H1 (cell line): ENCODE results near the gene DDX19B. TPM values are rescaled to one million over a fixed set of nuclear protein-coding genes. Genes with fewer than 3 reads are reported as not detected.

ENCODE experiments used
- CTCF ChIA-PET: fragments of 300-600 bp; sonication (Branson Sonifier 250); formaldehyde crosslinking; loops from one replicate; lab custom pipeline; 2021; ENCODE audit not compliant: partially characterized antibody; lab: Charles Lee
- POLR2A ChIA-PET: fragments of 300-600 bp; sonication (Branson Sonifier 250); formaldehyde crosslinking; loops from one replicate; lab custom pipeline; 2021; ENCODE audit warnings: inconsistent platforms; ENCODE audit not compliant: partially characterized antibody; lab: Charles Lee
- DNase-seq, 2 experiments: peaks; one replicate each; pipeline versions ENCODE4 v3.0.0 to v3.0.0-alpha.2; 2010 to 2022; ENCODE audit warnings: low spot score in 2 of 2, low read depth in 1 of 2, mixed read lengths in 1 of 2
- FAIRE-seq: peaks from 2 replicates; lab custom pipeline; 2011; peaks lifted over from hg19 to GRCh38; lab: Jason Lieb, UNC
- H2AFZ ChIP-seq: 2 replicates; pipeline ENCODE4 v1.8.1; 2012; ENCODE audit warnings: low read length, inconsistent platforms
- H2AK5ac ChIP-seq: 2 replicates; pipeline ENCODE4 v1.6.1; 2013; ENCODE audit warnings: low read depth, low read length
- H2BK120ac ChIP-seq: replicated peaks from 2 replicates; pipeline ENCODE3; 2013; ENCODE audit warnings: low read depth, low read length, inconsistent platforms
- H2BK12ac ChIP-seq: 2 replicates; pipeline ENCODE4 v1.6.1; 2013; ENCODE audit warnings: low read depth, low read length
- H2BK15ac ChIP-seq: 2 replicates; pipeline ENCODE4 v1.6.1; 2013; ENCODE audit warnings: low read length
- H2BK20ac ChIP-seq: 2 replicates; pipeline ENCODE4 v1.6.1; 2013; ENCODE audit warnings: low read length
- H2BK5ac ChIP-seq: 2 replicates; pipeline ENCODE4 v1.6.1; 2013; ENCODE audit warnings: low read depth, low read length
- H3K14ac ChIP-seq: 2 replicates; pipeline ENCODE4 v1.6.1; 2013; ENCODE audit warnings: inconsistent platforms; ENCODE audit not compliant: insufficient read length
- H3K18ac ChIP-seq: 2 replicates; pipeline ENCODE4 v1.6.1; 2013; ENCODE audit warnings: low read length; ENCODE audit errors: extremely low read depth
- H3K23ac ChIP-seq: 2 replicates; pipeline ENCODE4 v1.6.1; 2013; ENCODE audit warnings: inconsistent platforms; ENCODE audit not compliant: insufficient read length
- H3K23me2 ChIP-seq: 2 replicates; pipeline ENCODE4 v1.6.1; 2013; ENCODE audit warnings: low read depth, low read length
- H3K27ac ChIP-seq: 2 replicates; pipeline ENCODE4 v1.6.1; 2011; ENCODE audit warnings: low read depth, low read length, inconsistent platforms
- H3K27me3 ChIP-seq, 4 experiments: replicated peaks in 1 of 4; 1 replicate in 1 of 4; 2 replicates in 3 of 4; pipeline versions ENCODE4 v1.6.1 to v1.8.1; 2011 to 2013; ENCODE audit warnings: low read length in 3 of 4, mild to moderate bottlenecking in 3 of 4, inconsistent platforms in 2 of 4, mixed read lengths in 2 of 4, moderate library complexity in 1 of 4; ENCODE audit not compliant: control insufficient read depth in 3 of 4, insufficient read depth in 3 of 4; ENCODE audit errors: extremely low read depth in 1 of 4
- H3K36me3 ChIP-seq, 4 experiments: 2 replicates each; pipeline versions ENCODE4 v1.6.1 to v1.8.1; 2011 to 2013; ENCODE audit warnings: mild to moderate bottlenecking in 4 of 4, low read length in 3 of 4, moderate library complexity in 2 of 4, control low read depth in 1 of 4, inconsistent platforms in 1 of 4; ENCODE audit not compliant: insufficient read depth in 4 of 4, control insufficient read depth in 2 of 4
- H3K4ac ChIP-seq: replicated peaks from 2 replicates; pipeline ENCODE3; 2013; ENCODE audit warnings: low read length, low read depth, mixed read lengths, inconsistent platforms; ENCODE audit not compliant: insufficient read length
- H3K4me1 ChIP-seq, 4 experiments: replicated peaks in 1 of 4; 1 replicate in 1 of 4; 2 replicates in 3 of 4; pipeline versions ENCODE4 v1.6.1 to v1.8.1; 2011 to 2013; ENCODE audit warnings: low read length in 3 of 4, inconsistent platforms in 2 of 4, mixed read lengths in 1 of 4; ENCODE audit not compliant: insufficient read depth in 4 of 4, control insufficient read depth in 3 of 4
- H3K4me2 ChIP-seq, 2 experiments: 2 replicates each; pipeline versions ENCODE4 v1.6.1 to v1.8.1; 2011 to 2013; ENCODE audit warnings: low read depth in 2 of 2, low read length in 2 of 2, control low read depth in 1 of 2, inconsistent platforms in 1 of 2, mild to moderate bottlenecking in 1 of 2; ENCODE audit not compliant: insufficient read depth in 1 of 2
- H3K4me3 ChIP-seq, 4 experiments: fragments of 200-600, 300-600 bp in 1 of 4; sonication (generic), shearing (Covaris generic), sonication (Bioruptor Twin) in 1 of 4; 2 replicates each; pipeline versions ENCODE4 v1.5.1 to v1.8.1; 2011 to 2016; ENCODE audit warnings: low read length in 4 of 4, low read depth in 3 of 4, control low read depth in 2 of 4, inconsistent platforms in 2 of 4, mild to moderate bottlenecking in 2 of 4, mixed read lengths in 1 of 4, moderate library complexity in 1 of 4; ENCODE audit not compliant: insufficient read depth in 2 of 4; ENCODE audit errors: extremely low read depth in 1 of 4
- H3K56ac ChIP-seq: replicated peaks from 2 replicates; pipeline ENCODE3; 2013; ENCODE audit warnings: low read depth, mild to moderate bottlenecking, mixed read lengths, low read length, inconsistent platforms; ENCODE audit not compliant: insufficient read length
- H3K79me1 ChIP-seq: 2 replicates; pipeline ENCODE4 v1.6.1; 2013; ENCODE audit warnings: low read depth, low read length, control low read depth
- H3K79me2 ChIP-seq, 2 experiments: 2 replicates each; pipeline versions ENCODE4 v1.6.1 to v1.8.1; 2012 to 2013; ENCODE audit warnings: low read length in 2 of 2, mild to moderate bottlenecking in 2 of 2, inconsistent platforms in 1 of 2; ENCODE audit not compliant: insufficient read depth in 2 of 2, control insufficient read depth in 1 of 2
- H3K9ac ChIP-seq, 4 experiments: replicated peaks in 1 of 4; 1 replicate in 1 of 4; 2 replicates in 3 of 4; pipeline versions ENCODE4 v1.6.1 to v1.8.1; 2011 to 2013; ENCODE audit warnings: low read depth in 3 of 4, low read length in 3 of 4, control low read depth in 2 of 4, mild to moderate bottlenecking in 2 of 4, moderate library complexity in 2 of 4, inconsistent platforms in 1 of 4; ENCODE audit errors: extremely low read depth in 1 of 4
- H3K9me3 ChIP-seq, 2 experiments: 2 replicates each; pipeline versions ENCODE4 v1.6.1 to v1.8.1; 2012 to 2013; ENCODE audit warnings: mild to moderate bottlenecking in 2 of 2, moderate library complexity in 2 of 2, control low read depth in 1 of 2, inconsistent platforms in 1 of 2, low read depth in 1 of 2, low read length in 1 of 2, mixed read lengths in 1 of 2; ENCODE audit not compliant: insufficient read depth in 2 of 2
- H4K20me1 ChIP-seq, 2 experiments: replicated peaks in 1 of 2; 2 replicates each; pipeline versions ENCODE3 to v1.8.1; 2011 to 2013; ENCODE audit warnings: inconsistent platforms in 2 of 2, low read length in 2 of 2, mild to moderate bottlenecking in 1 of 2; ENCODE audit not compliant: insufficient read depth in 2 of 2, control insufficient read depth in 1 of 2
- H4K5ac ChIP-seq: 2 replicates; pipeline ENCODE4 v1.6.1; 2013; ENCODE audit warnings: low read length, low read depth, mixed read lengths, inconsistent platforms; ENCODE audit not compliant: insufficient read length
- H4K8ac ChIP-seq: 2 replicates; pipeline ENCODE4 v1.8.0; 2013; ENCODE audit warnings: mild to moderate bottlenecking, moderate library complexity, low read length, inconsistent platforms; ENCODE audit not compliant: insufficient read depth; ENCODE audit errors: extremely low read depth
- H4K91ac ChIP-seq: replicated peaks from 2 replicates; pipeline ENCODE3; 2013; ENCODE audit warnings: low read length, mixed read lengths, inconsistent platforms; ENCODE audit not compliant: insufficient read length
- ASH2L ChIP-seq: fragments of 200-600, 300-600 bp; sonication (generic); IDR thresholded peaks from one replicate; pipeline ENCODE4 v1.7.1; 2017; ENCODE audit warnings: low read length
- CREB1 ChIP-seq: IDR thresholded peaks from 2 replicates; pipeline ENCODE4 v1.6.1; 2012; ENCODE audit warnings: inconsistent platforms
- CTBP2 ChIP-seq: IDR thresholded peaks from 2 replicates; pipeline ENCODE4 v1.7.0; 2011; ENCODE audit warnings: borderline replicate concordance, mild to moderate bottlenecking, moderate library complexity, mixed read lengths, low read length; ENCODE audit not compliant: insufficient read depth, insufficient read length
- EP300 ChIP-seq, 2 experiments: IDR thresholded peaks; 1 replicate in 1 of 2; 2 replicates in 1 of 2; pipeline ENCODE4 v1.6.1; 2011 to 2012; ENCODE audit warnings: low read depth in 2 of 2, low read length in 2 of 2, mild to moderate bottlenecking in 2 of 2, borderline replicate concordance in 1 of 2, inconsistent platforms in 1 of 2, moderate library complexity in 1 of 2
- GABPA ChIP-seq: IDR thresholded peaks from 2 replicates; pipeline ENCODE4 v1.6.1; 2011; ENCODE audit warnings: mild to moderate bottlenecking, low read length, moderate library complexity, borderline replicate concordance; ENCODE audit not compliant: insufficient read depth
- POU5F1 ChIP-seq: IDR thresholded peaks from 2 replicates; pipeline ENCODE4 v1.6.1; 2011; ENCODE audit warnings: low read depth, mild to moderate bottlenecking, low read length, moderate library complexity
- SP2 ChIP-seq: IDR thresholded peaks from 2 replicates; pipeline ENCODE4 v1.6.1; 2012; ENCODE audit warnings: mild to moderate bottlenecking, low read length, inconsistent platforms
- SRF ChIP-seq: IDR thresholded peaks from 2 replicates; pipeline ENCODE4 v1.6.1; 2011; ENCODE audit warnings: mild to moderate bottlenecking, low read depth, low read length, moderate library complexity
- SUZ12 ChIP-seq: fragments of 200-600 bp; sonication (generic); IDR thresholded peaks from 2 replicates; pipeline ENCODE4 v1.6.1; 2012; ENCODE audit warnings: mild to moderate bottlenecking, inconsistent platforms, low read length, moderate library complexity, mixed read lengths
- TBP ChIP-seq: IDR thresholded peaks from 2 replicates; pipeline ENCODE4 v1.6.1; 2011; ENCODE audit warnings: low read depth, low read length, improper control_type of control experiment
- YY1 ChIP-seq: IDR thresholded peaks from 2 replicates; pipeline ENCODE4 v1.6.1; 2011; ENCODE audit warnings: low read depth, mild to moderate bottlenecking, low read length
- WGBS, 2 experiments: shearing (Covaris generic) in 1 of 2; methylation state at CpG; one replicate each; pipeline versions ENCODE4 v1.1.6 to v1.1.7; 2013 to 2015; ENCODE audit warnings: low lambda C conversion rate in 2 of 2, mixed read lengths in 2 of 2, inconsistent platforms in 1 of 2, low coverage in 1 of 2, missing lambda C conversion rate in 1 of 2; ENCODE audit not compliant: insufficient replicate concordance in 2 of 2, insufficient coverage in 1 of 2, insufficient read length in 1 of 2; ENCODE audit errors: extremely low coverage in 1 of 2, missing lambda C conversion rate in 1 of 2; 5-methylcytosine and 5-hydroxymethylcytosine counted together
- polyA plus RNA-seq, 7 experiments: library from polyadenylated mRNA; depleted of rRNA in 3 of 7; stranded (reverse) in 5 of 7; unstranded in 2 of 7; fragments of >200 nt in 5 of 7; fragments of 200-250 nt in 2 of 7; gene quantifications; 1 replicate in 5 of 7; 2 replicates in 1 of 7; 4 replicates in 1 of 7; pipeline versions ENCODE4 v1.2.1 to v1.2.3, GENCODE V29; 2011 to 2013; ENCODE audit warnings: missing spikeins in 2 of 7, mixed read lengths in 2 of 7
- total RNA-seq: library from RNA; stranded (reverse); fragmentation: NEBNext Ultra II Directional; extraction: Animal tissue kit (Norgen Biotek cat#: 25700); gene quantifications from 2 replicates; pipeline ENCODE4 v1.2.1, GENCODE V29; 2021

Gene DDX19B
- total and polyA plus RNA-seq, 2 of the 8 experiments (the other 6 are each of a cell fraction or from before 2014, with no cell fraction given): 40.5 to 42.7 TPM

DNA sequence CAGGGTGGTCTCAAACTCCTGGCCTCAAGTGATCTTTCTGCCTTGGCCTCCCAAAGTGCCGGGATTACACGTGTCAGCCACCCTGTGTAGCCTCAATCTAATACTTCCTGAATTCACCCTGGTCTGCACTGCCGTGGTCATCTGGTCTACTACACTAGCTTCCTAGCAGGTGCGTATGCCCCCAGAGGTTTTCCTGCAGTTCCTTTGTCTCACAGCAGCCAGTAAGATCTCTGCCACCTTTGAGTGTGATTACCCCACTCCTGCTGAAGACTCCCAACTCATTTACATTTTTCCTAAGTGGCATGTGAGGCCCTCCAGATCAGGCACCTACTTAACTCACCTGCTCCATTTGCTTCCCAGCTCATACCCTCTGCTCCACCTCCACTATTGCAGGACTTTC, 42.6 kb downstream of the DDX19B start:
- 84% methylated on average over 4 of the region's 4 CpGs; no CpG with 5 or more reads in 1 of the 2 experiments for WGBS, 2 experiments
- no peak overlapping the region for H2BK20ac ChIP-seq
- no peaks in the 10 kb centered on the region for H3K9me3 ChIP-seq
- no peak overlapping the region for H2BK5ac ChIP-seq
- H3K4me2 ChIP-seq: no peak overlapping the region
- no peak overlapping the region for H2BK12ac ChIP-seq
- ChIA-PET POLR2A (interaction anchor here (1.0 to 3.0 kb wide), 8 partner anchors 11 to 178 kb away, joined by 3 to 18 read pairs (median 6); partner anchors contain the start of genes AARS1 and DDX19B), CTCF (interaction anchor here (0.7 to 5.1 kb wide), 4 partner anchors 9 to 198 kb away, joined by 3 to 23 read pairs (median 4); no protein-coding TSS in a partner anchor)
- DNase-seq (no peak), FAIRE-seq (no peak)
- H3K79me1 ChIP-seq: no peaks in the 10 kb centered on the region
- H2AFZ ChIP-seq: no peak overlapping the region
- H3K4me3 ChIP-seq: no peak overlapping the region
- no peak overlapping the region for H2AK5ac ChIP-seq
- H4K20me1 ChIP-seq: no peaks in the 10 kb centered on the region
- no peak overlapping the region for H4K8ac ChIP-seq
- H3K23ac ChIP-seq: no peak overlapping the region
- H3K27me3 ChIP-seq: no peaks in the 10 kb centered on the region
- no peak overlapping the region for H2BK15ac ChIP-seq
- no peaks in the 10 kb centered on the region; a peak in 1 of 7 replicates for H3K4me1 ChIP-seq
- H3K36me3 ChIP-seq: no peaks in the 10 kb centered on the region
- no peak overlapping the region for H3K4ac ChIP-seq
- H3K14ac ChIP-seq: no peak overlapping the region
- H4K91ac ChIP-seq: no peak overlapping the region
- TF ChIP-seq SUZ12 (no peak), EP300 (IDR thresholded peaks at IDR 0.05; ENCODE audit: borderline replicate concordance in 1 of 2, low read depth in 2 of 2, low read length in 2 of 2) (no peak), SRF (no peak), POU5F1 (no peak), ASH2L (no peak), TBP (no peak), YY1 (no peak), SP2 (no peak), CREB1 (no peak), GABPA (no peak), CTBP2 (no peak)
- H3K23me2 ChIP-seq: no peaks in the 10 kb centered on the region
- H3K9ac ChIP-seq: no peak overlapping the region
- H3K18ac ChIP-seq: no peak overlapping the region
- H3K27ac ChIP-seq: no peak overlapping the region
- H4K5ac ChIP-seq: no peak overlapping the region
- H2BK120ac ChIP-seq: no peak overlapping the region
- H3K56ac ChIP-seq: no peak overlapping the region
- H3K79me2 ChIP-seq: no peaks in the 10 kb centered on the region
